Stimulated activated CD4-positive, alpha-beta T cell treated with anti-CD3 and anti-CD28 coated beads, Interleukin-1b, Interleukin-23, amount 100 ng/mL, for 4 hours (primary cell): ENCODE results near the gene JPH2.

Experiments
- DNase-seq, 2 donors: peaks; one replicate each; pipeline ENCODE4 v3.0.0-alpha.2; 2020; ENCODE audit warnings: low read depth in 2 of 2

JPH2 gene

DNA sequence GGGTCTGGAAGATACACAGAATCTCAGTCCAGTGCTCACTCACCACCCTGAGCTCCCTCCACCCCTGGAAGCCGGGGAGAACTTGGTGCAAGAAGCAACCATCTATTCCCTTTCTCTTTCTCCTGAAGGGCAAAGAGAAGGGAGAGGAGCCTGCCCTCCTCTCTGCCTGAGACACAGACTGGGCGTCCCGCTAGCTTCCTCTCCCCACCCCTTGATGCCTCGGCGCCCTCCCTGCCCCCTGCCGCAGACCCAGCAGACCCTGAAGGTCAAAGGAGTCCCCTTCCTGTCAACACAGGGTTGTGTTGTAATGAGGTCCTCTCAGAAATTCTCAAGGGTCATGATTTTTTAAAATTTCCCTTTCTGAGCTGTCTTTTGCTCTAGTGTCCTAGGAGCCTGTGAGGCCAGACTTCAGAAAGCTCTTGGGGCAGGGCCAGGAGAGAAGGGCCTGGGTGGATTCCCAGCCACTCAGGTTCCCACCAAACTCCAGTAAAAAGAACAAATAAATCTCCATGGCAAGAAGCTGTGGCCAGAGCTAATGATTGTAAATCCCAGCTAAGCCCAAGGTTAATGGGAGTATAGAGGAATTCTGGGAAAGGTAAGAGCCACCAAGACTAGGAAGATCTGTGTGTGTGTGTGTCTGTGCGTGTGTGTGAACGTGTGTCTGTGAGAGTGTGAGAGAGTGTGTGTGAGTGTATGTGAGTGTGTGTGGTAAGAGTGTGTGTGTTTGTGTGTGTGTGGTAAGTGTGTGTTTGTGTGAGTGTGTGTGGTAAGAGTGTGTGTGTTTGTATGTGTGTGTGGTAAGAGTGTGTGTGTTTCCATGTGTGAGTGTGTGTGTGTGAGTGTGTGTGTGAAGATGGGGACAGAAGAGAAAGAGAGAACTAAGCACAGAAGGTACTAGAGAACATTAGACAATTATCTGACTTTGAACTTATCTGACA lies 1.1 kb upstream of the JPH2 start:
- no peak for DNase-seq

DNA sequence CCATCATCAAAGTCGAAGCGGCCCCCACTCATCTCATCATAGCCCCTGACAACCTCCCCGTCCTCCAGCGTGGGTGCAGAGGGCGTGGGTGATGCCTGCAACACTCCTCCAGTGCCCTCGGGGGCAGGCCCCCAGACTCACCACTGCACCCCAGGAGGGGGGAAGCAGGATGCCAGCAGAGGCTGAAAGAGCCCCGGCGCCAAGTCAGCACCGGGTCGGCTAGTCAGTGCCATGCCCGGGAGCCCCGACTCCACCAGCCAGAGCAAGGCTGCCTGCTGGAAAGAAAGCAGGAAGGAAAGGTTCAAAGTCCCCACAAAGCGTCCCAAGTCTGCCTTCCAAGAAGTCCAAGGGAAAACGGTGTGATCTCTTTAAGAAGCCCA lies 324 bp downstream of the JPH2 start:
- no peak for DNase-seq

DNA sequence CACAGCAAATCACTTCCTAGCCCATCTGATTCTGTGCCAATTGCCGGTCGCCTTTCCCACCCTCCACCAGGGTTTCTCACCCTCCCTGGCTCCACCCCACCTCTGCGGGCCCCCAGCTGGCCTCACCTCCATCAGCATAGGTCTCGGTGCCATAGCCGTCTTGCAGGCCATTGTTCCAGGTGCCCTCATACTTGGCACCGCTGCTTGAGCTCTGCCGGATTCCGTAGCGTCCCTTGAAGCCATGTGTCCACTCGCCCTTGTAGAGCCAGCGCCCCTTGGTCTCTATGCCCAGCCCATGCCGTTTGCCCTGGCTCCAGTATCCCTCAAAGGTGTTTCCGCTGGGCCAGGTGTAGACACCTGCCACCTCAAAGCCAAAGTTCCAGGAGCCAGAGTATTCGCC lies 787 bp downstream of the JPH2 start:
- DNase-seq: no peak

DNA sequence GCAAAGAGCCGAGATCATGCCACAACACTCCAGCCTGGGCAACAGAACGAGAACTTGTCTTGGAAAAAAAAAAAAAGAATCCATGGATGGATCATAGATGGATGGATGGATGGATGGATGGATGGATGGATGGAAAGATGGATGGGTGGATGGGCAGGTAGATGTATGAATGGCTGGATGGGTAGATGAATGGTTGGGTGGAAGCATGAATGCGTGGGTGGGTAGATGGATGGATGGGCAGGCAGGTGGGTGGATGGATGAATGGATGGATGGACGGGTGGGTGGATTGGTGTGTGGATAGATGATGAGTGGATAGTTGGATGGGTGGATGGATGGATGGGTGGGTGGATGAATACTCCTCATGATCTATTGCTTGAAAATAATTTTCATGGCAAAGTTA lies 1.4 kb downstream of the JPH2 start:
- no peak for DNase-seq

DNA sequence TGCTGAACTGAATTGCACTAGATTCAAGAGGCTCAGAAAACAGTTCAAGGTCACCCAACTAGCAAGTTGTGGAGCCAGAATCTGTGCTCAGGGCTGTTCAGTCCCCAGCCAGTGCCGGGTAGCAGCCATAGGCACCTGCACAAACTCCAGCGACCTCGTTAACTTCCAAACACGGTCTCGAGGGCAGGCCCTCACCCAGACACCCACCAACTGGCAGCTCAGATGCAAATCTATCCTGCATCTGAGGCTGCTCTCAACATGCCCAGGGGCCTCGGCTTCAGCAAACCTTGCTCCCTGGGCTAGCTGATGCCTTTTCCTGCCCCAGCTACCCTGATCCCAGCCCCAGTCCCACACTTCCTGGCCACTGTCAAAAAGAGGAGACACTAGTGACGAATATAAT lies 3.7 kb downstream of the JPH2 start:
- no peak for DNase-seq

DNA sequence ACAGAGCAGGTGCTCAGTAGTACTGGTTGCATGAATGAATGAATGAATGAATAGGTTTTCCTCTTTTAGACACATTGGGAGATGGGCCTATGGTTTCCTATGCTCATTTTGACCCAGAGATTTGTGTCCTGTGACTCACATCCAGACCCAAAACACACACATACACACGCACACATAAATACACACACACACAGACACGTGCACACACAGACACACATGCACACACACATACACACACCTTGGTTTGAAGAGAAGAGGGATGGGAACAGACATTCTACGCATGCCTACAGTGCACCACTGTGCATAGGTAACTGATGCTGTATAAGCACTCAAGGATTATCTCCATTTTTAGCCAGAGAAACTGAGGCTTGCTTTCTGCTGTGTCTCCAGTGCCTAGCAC lies 4.1 kb downstream of the JPH2 start:
- no peak for DNase-seq

DNA sequence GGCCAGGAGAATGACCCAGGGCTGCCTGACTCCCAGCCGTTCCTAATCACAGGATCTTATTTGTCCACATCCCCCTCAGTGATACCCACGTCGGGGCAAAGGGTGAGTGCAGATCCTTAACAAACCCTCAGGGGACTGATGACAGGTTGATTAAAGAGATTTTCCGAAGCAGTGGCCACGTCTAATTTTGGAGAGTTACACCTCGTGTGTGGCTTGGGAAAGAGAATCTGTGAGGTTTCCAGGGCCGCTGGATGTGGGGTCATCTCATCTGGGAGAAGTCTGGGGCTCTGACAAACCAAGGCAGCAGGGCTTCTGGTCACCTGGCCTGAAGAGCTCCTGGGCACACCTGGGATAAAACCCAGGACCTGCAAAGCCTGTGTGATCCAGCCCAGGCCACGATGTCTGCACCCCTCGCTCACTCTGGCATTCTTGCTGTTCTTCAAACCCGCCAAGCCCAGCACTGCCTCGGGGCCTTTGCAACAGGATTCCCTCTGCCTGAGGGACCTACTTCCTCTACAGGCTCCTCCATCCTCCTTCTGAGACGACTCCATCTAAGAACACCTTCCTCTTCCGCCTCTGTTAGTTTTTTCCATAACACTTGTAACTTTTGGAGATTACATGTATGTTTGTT lies 4.7 kb downstream of the JPH2 start:
- no peak for DNase-seq

DNA sequence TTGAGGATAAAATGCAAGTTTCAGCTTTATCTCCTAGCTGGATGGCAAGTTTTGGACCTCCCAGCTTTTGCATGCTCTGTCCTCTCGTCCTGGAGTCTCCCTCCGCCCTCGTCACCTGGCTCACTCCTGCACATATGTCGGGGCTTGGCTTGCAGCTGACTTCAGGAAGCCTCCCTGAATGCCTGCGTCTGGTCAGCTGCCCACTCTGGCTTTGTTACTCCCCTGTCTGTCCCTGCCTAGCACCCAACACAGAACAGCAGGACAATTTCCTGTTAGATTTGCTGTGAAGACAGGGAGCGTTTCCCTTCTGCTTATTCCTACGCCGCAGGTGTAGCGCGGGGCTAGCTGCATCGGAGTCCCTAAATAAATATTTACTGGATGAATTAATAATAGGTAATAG lies 5.4 kb downstream of the JPH2 start:
- DNase-seq: no peak

DNA sequence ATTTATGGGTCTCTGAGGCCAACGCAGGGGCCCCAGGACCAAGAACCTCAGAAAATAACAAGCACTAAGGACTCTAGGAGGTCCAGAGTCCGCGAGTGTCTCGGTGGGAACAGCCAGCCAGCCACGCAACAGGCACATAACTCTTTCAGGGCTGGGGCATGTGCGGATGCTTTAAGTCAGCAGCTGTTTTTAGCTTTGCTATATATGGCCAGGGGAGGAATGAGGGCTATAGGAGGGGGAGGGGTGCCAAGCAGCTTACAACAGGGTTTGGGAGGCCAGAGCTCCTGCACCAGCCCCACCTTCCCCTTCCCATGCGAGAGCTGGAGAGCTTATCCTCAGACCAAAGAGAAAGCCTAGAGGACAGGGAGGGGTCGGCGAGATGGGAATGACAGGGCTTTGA lies 6.2 kb downstream of the JPH2 start:
- DNase-seq: no peak

DNA sequence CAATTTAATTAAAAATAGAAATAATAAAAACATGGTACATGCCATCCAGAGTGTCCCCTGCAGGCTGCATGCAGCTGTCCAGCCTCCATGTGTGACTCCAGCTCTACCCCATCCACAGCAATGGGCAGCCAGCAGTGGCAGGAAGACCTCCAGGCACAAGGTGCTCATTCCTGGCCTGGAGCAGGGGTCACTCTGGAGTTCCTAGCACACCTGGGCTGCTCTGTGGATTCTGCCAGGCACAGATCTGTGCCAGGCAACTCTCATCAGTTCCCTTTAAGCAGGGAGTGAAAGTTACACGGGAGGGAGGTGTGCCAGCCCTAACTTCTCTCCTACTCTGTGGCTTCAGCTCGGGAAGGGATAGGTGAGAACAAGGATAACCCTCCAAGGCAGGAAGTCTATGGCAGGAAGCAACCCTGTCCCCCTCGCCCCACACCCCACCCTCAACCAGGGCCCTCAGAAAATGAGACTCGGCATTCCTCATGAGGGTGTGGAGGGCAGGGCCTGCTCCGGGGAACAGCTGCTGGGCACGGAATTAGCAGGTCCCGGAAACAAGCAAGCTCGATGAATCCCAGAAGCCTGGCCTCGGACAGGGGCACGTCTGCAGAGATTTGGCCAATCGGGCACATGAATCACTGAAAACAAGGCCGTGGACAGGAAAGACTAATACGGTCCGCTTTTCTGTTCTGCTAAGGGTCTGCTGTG lies 10.0 kb downstream of the JPH2 start:
- DNase-seq: no peak

DNA sequence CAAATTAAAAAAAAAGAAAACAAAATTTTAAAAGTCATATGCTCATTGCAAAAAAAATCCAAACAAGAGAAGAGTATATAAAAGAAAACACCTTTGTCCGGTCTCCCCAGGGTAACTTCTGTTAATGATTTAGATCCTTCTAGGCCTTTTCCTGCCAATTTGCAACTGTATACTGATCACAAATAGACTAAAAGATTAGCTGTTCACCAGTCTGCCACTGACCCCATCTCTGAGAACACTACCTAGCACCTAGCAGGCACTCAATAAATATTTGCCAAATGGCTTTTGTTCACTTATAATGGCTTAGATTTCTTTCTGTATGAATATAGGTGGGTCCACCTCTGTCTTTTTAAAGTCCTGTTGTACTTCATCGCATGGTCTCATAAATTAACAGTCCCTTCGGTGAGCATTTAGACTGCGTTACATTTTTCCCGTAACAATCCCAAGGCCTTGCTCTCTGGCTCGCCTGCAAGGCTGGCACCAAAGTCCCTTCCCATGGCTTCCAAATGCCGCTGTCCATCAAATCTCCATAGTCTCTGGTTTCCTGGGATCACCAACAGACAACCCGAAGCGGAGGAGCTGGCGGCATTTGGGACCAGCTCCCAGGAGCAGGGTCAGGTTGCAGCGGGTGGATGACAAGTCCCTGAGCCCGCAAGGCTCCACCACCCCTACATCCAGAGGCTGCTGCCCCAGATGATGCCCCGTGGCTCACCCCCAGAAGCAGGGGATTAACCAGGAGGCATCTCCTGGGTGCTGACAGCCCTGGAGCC lies 11.8 kb downstream of the JPH2 start:
- no peak for DNase-seq

DNA sequence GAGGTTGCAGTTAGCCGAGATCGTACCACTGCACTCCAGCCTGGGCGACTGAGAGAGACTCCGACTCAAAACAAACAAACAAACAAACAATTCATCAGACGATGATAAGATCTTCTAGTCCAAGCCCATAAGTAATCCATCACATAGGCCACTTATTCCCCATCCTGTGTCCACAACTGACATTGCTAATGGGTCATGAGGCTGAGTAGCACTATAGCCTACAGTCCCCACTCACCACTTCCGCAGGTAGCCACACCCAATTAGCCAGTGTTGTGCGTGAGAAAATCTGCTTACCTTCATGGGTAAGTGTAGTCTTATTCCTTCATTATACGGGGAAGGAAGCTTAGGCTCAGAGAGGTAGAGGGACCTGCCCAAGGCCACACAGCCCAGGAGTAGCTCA lies 13.1 kb downstream of the JPH2 start:
- no peak for DNase-seq

DNA sequence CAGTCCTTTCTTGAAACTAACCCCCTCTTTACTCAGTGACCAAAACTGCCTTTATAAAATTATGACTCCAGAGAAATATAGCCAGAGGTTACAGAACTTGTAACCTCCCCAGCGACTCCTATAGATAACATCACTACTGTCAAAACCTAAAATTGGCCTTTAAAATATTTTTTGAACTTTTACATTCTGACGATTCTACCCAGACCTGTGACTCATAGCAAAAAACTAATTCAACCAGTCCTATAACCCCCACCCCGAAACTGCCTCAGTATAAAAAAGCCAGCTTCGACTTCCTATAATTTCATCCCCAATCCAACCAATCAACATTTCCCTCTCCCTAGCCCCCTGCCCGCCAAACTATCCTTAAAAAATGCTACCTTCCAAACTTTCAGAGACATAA lies 13.9 kb downstream of the JPH2 start:
- no peak for DNase-seq

DNA sequence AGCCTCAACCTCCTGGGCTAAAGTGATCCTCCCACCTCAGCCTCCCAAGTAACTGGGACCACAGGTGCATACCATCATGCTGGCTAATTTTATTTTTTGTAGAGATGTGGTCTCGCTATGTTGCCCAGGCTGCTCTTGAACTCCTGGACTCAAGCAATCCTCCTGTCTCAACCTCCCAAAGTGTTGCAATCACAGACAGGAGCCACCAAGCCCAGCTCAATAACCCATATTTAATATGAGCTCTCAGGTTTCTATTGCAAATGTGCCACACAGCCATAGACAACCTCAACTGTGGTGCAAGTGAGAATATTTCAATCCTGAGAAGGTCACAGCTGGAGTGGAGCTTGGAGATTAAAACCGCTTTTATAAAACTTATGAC lies 14.4 kb downstream of the JPH2 start:
- DNase-seq: no peak

DNA sequence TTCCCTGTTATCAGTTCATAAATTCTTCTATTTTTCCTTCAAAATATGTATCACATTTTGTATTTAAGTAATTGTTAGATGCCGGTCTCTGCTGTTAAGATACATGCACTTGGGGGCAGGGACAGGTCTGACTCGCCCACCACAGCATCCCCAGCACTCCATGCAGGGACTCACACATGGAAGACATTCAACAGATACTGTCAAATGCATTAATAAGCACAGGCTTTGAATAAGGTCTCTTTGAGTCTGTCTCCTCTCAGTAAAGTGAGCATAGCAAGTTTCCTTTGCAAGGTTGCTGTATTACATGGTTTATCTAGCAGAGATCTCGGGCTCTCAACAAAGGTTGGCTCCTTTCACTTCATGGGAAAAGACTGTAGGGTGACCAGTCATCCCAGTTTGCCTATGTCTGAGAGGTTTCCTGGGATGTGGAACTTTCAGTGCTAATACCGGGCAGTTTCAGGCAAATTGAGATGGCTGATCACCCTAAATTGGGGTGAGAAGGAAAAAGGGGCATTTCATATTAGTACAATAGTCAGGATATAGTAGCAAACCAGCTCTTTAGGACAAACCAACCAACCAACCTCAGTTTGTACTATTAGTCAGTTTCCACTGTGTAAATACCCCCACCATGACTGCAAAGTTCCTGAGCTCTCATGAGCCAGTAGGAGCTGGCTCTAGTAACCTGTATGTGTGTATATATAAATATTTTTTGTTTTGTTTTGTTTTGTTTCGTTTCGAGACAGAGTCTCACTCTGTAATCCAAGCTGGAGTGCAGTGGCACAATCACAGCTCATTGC lies 15.0 kb downstream of the JPH2 start:
- no peak for DNase-seq

DNA sequence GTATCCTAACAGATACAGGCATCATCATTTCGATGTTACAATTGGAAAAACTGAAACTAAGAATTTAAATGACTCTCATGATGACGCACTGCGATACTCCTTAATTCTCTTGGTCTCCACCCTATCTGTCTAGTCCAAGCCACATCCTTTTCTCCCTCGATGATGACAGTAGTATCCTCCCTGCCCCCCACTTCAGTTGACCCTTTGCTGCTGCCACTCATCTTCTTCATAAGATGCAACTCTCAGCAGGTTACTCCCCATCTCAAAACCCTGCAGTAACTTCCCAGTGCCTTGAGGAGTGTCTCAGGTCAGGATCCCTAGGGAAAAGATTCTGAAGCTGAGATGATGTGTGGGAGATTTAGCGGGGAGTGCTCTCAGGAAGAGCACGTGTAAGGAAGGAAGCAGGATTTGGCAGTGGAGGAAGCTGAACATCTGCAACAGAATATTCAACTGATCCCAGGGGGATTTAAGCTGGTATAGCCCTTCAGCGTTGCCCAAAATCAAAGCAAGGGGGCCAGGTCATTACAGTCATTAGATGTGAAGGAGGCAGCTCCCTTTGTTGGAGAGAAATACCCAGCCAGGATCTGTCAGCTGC lies 16.1 kb downstream of the JPH2 start:
- DNase-seq: no peak

DNA sequence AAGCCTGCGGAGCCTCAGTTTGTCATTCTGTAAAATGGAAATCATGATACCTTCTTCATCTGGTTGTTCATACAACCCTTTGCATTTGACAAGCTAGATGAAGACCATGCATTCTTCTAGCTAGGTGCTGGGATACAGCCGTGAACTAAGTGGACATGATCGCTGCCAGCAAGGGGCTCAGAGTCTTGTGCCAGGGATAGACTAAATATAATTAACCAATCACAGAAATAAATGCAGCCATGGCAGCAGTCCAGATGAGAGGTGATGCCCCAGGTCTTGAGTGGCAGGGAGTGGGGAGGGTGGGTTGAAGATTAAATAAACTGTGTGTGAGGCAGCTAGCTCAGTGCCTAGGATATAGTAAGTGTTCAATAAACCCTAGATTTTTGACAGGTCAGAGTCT lies 19.3 kb downstream of the JPH2 start:
- DNase-seq: no peak

DNA sequence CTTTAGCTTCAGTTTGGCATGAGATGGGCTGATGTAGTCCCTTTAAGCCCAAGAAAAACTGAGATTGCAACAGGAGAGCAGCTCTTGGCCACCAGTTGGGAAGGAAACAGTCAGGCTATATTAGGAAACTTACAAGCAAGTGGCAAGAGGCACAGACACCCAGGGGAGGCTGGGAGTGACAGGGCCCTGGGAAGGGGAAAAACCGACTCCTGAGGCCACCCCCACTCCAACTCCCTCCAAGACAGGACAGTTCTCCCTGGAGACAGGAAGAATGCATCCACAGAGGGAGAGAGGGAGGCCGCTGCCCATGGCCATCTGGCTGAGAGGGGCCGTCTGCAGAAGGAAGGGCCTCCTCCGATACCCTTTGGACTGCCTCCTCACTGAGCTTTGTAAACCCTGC lies 20.5 kb downstream of the JPH2 start:
- no peak for DNase-seq

DNA sequence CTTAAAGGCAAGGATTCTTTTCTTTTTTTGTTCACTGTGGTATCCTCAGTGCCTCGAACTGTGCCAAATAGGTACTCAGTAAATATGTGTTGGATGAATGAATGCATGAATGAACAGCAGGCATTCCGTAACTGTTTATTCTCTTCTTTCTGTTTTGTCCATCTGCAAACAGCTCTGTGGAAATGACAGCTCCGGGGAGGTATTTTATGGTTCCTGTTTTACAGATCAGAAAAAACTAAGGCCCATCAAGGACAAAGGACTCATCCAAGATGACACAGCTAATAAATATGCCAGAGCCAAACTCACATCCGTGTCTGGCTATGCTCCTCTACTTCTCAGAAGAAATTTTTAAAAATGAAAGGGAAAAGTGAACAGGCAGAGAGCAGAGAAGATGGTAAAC lies 21.0 kb downstream of the JPH2 start:
- no peak for DNase-seq

DNA sequence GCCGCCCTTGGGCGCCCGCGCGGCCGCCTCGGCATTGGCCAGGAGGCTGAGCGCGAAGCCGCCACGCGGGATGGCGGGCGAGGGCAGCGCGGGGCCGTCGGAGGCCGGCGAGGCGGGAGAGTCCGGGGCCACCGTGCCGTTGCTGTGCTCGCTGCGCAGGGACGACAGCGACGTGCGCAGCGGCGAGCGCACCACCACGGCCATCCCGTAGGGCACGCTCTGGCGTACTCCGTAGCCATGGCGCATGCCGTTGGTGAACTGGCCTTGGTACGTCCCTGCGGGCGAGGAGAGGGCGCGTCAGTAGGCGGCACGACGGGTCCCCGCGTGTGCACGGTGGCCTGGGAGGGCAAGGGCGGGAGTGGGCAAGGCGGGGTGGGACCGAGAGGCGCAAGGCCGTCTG lies 26.9 kb downstream of the JPH2 start:
- DNase-seq: no peak

DNA sequence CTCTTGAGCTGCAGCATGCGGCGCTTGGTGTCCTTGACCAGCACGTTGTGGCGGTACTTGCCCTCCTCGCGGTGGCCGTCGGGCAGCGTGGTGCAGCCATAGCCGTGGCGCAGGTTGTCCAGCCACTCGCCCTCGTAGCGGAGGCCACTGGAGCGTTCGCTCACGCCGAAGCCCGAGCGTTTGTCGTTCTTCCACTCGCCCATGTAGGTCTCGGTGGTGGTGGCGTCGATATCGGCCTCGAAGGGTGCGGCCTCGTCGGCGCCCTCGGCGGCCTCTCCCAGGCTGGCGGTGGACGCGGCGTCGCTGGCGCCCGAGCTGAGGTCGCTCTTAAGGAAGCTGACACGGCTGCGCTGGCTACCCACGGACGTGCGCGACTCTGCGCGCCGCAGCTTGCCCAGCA lies 27.3 kb downstream of the JPH2 start:
- no peak for DNase-seq
